ENCODE measurements around the gene IL36B.

Gene IL36B

GRCh38 chr2:113039158-113039557 lies 13.5 kb downstream of the IL36B start:
- POLR2A ChIA-PET: no interaction called here
- CTCF ChIA-PET: no interaction called here
- no peak for TF ChIP-seq FOXK2 (IDR thresholded peaks at IDR 0.05)
- no peak for TF ChIP-seq PKNOX1 (IDR thresholded peaks at IDR 0.05)
- no peak for TF ChIP-seq TARDBP (IDR thresholded peaks at IDR 0.05)
- TF ChIP-seq FOXM1 (IDR thresholded peaks at IDR 0.05; ENCODE audit: borderline replicate concordance): no peak
- TF ChIP-seq SP1 (IDR thresholded peaks at IDR 0.05): no peak
- TF ChIP-seq NFRKB (IDR thresholded peaks at IDR 0.05): no peak
- TF ChIP-seq LEF1 (IDR thresholded peaks at IDR 0.05; ENCODE audit: borderline replicate concordance): no peak
- no peak for TF ChIP-seq ARNT (IDR thresholded peaks at IDR 0.05)
- TF ChIP-seq HDGF (IDR thresholded peaks at IDR 0.05; ENCODE audit: borderline replicate concordance): no peak
- TF ChIP-seq ZNF384 (IDR thresholded peaks at IDR 0.05): no peak
- no peak for TF ChIP-seq BHLHE40 (IDR thresholded peaks at IDR 0.05; ENCODE audit: borderline replicate concordance)
- TF ChIP-seq L3MBTL2 (conservative IDR thresholded peaks at IDR 0.05): no peak
- no peak for TF ChIP-seq FOXA1 (IDR thresholded peaks at IDR 0.05)
- TF ChIP-seq SUZ12 (IDR thresholded peaks at IDR 0.05): no peak
- TF ChIP-seq CTBP1 (IDR thresholded peaks at IDR 0.05; ENCODE audit: borderline replicate concordance): no peak
- no peak for TF ChIP-seq ELF4 (IDR thresholded peaks at IDR 0.05)
- no peak for DNase-seq (ENCODE audit: extremely low spot score)

- no peak for TF ChIP-seq SP1 (IDR thresholded peaks at IDR 0.05)
- DNase-seq (ENCODE audit: extremely low spot score): no peak
These were observed 14.4 kb downstream of the IL36B start for GRCh38 chr2:113038291-113038690.

GRCh38 chr2:113036763-113037162 lies 15.9 kb downstream of the IL36B start:
- CTCF ChIA-PET: no interaction called here
- POLR2A ChIA-PET: no interaction called here
- TF ChIP-seq ZNF384 (IDR thresholded peaks at IDR 0.05) (no peak), FOXM1 (IDR thresholded peaks at IDR 0.05; ENCODE audit: borderline replicate concordance) (no peak), L3MBTL2 (conservative IDR thresholded peaks at IDR 0.05) (no peak), HDGF (IDR thresholded peaks at IDR 0.05; ENCODE audit: borderline replicate concordance) (no peak), FOXA1 (IDR thresholded peaks at IDR 0.05) (no peak), ELF4 (IDR thresholded peaks at IDR 0.05) (no peak), BHLHE40 (IDR thresholded peaks at IDR 0.05; ENCODE audit: borderline replicate concordance) (no peak), LEF1 (IDR thresholded peaks at IDR 0.05; ENCODE audit: borderline replicate concordance) (no peak), FOXK2 (IDR thresholded peaks at IDR 0.05) (no peak), SP1 (IDR thresholded peaks at IDR 0.05) (no peak), ARNT (IDR thresholded peaks at IDR 0.05) (no peak), NFRKB (IDR thresholded peaks at IDR 0.05) (no peak), SUZ12 (IDR thresholded peaks at IDR 0.05) (no peak), PKNOX1 (IDR thresholded peaks at IDR 0.05) (no peak), CTBP1 (IDR thresholded peaks at IDR 0.05; ENCODE audit: borderline replicate concordance) (no peak)
- DNase-seq (ENCODE audit: extremely low spot score): no peak

More at GRCh38 chr2:113038291-113038690, 14.4 kb downstream of the IL36B start:
- ChIA-PET POLR2A (no interaction called here), CTCF (no interaction called here)

GRCh38 chr2:113034016-113034415 lies 18.7 kb downstream of the IL36B start:
- ChIA-PET POLR2A (no interaction called here), CTCF (no interaction called here)
- no peak for DNase-seq (ENCODE audit: extremely low spot score)
- TF ChIP-seq ZNF384 (IDR thresholded peaks at IDR 0.05): no peak
- no peak for TF ChIP-seq SUZ12 (IDR thresholded peaks at IDR 0.05)
- no peak for TF ChIP-seq PKNOX1 (IDR thresholded peaks at IDR 0.05)
- no peak for TF ChIP-seq LEF1 (IDR thresholded peaks at IDR 0.05; ENCODE audit: borderline replicate concordance)
- TF ChIP-seq FOXA1 (IDR thresholded peaks at IDR 0.05): no peak

GRCh38 chr2:113032737-113033136 lies 19.9 kb downstream of the IL36B start:
- CTCF ChIA-PET: interaction anchor here (0.6 kb wide), 1 partner anchor 911 kb away, joined by 3 read pairs; no protein-coding TSS in a partner anchor
- no peak for TF ChIP-seq TARDBP (IDR thresholded peaks at IDR 0.05)
- no peak for TF ChIP-seq L3MBTL2 (conservative IDR thresholded peaks at IDR 0.05)
- no peak for TF ChIP-seq PKNOX1 (IDR thresholded peaks at IDR 0.05)
- TF ChIP-seq HDGF (IDR thresholded peaks at IDR 0.05; ENCODE audit: borderline replicate concordance): no peak
- TF ChIP-seq ZNF384 (IDR thresholded peaks at IDR 0.05): no peak
- TF ChIP-seq FOXK2 (IDR thresholded peaks at IDR 0.05): no peak
- TF ChIP-seq FOXM1 (IDR thresholded peaks at IDR 0.05; ENCODE audit: borderline replicate concordance): no peak
- no peak for TF ChIP-seq SUZ12 (IDR thresholded peaks at IDR 0.05)
- TF ChIP-seq BHLHE40 (IDR thresholded peaks at IDR 0.05; ENCODE audit: borderline replicate concordance): no peak
- no peak for TF ChIP-seq SP1 (IDR thresholded peaks at IDR 0.05)
- TF ChIP-seq ELF4 (IDR thresholded peaks at IDR 0.05): no peak
- TF ChIP-seq ARNT (IDR thresholded peaks at IDR 0.05): no peak
- TF ChIP-seq CTBP1 (IDR thresholded peaks at IDR 0.05; ENCODE audit: borderline replicate concordance): no peak
- TF ChIP-seq LEF1 (IDR thresholded peaks at IDR 0.05; ENCODE audit: borderline replicate concordance): no peak
- no peak for TF ChIP-seq NFRKB (IDR thresholded peaks at IDR 0.05)
- TF ChIP-seq FOXA1 (IDR thresholded peaks at IDR 0.05): no peak

GRCh38 chr2:113028112-113028511 lies 24.6 kb downstream of the IL36B start:
- TF ChIP-seq TARDBP (IDR thresholded peaks at IDR 0.05): no peak
- TF ChIP-seq CTBP1 (IDR thresholded peaks at IDR 0.05; ENCODE audit: borderline replicate concordance): no peak
- no peak for TF ChIP-seq ELF4 (IDR thresholded peaks at IDR 0.05)
- no peak for TF ChIP-seq FOXK2 (IDR thresholded peaks at IDR 0.05)
- no peak for TF ChIP-seq SUZ12 (IDR thresholded peaks at IDR 0.05)
- TF ChIP-seq FOXA1 (IDR thresholded peaks at IDR 0.05): no peak
- TF ChIP-seq NFRKB (IDR thresholded peaks at IDR 0.05): no peak
- TF ChIP-seq ZNF384 (IDR thresholded peaks at IDR 0.05): no peak
- TF ChIP-seq ARNT (IDR thresholded peaks at IDR 0.05): no peak
- TF ChIP-seq HDGF (IDR thresholded peaks at IDR 0.05; ENCODE audit: borderline replicate concordance): no peak
- TF ChIP-seq PKNOX1 (IDR thresholded peaks at IDR 0.05): no peak
- no peak for TF ChIP-seq SP1 (IDR thresholded peaks at IDR 0.05)
- TF ChIP-seq BHLHE40 (IDR thresholded peaks at IDR 0.05; ENCODE audit: borderline replicate concordance): no peak
- TF ChIP-seq FOXM1 (IDR thresholded peaks at IDR 0.05; ENCODE audit: borderline replicate concordance): no peak
- no peak for TF ChIP-seq LEF1 (IDR thresholded peaks at IDR 0.05; ENCODE audit: borderline replicate concordance)
- no peak for TF ChIP-seq L3MBTL2 (conservative IDR thresholded peaks at IDR 0.05)
- POLR2A ChIA-PET: no interaction called here
- DNase-seq (ENCODE audit: extremely low spot score): no peak
- CTCF ChIA-PET: no interaction called here

More at GRCh38 chr2:113032737-113033136, 19.9 kb downstream of the IL36B start:
- POLR2A ChIA-PET: no interaction called here
- DNase-seq (ENCODE audit: extremely low spot score): no peak
